Measurements from ENCODE around the gene IPO7. TPM values are rescaled to one million over a fixed set of nuclear protein-coding genes. Genes with fewer than 3 reads are reported as not detected.
"Not testable (repeated sequence)": the region's sequence is repeated elsewhere in the genome, so short reads cannot be mapped to it uniquely, and the experiment has no call there.

Gene IPO7
- total and polyA plus RNA-seq, 2 experiments from 2014 or later = 11.2 to 103 TPM

GRCh38 chr11:9399466-9399865 is 15.0 kb downstream of the IPO7 start:
- H3K9me3 ChIP-seq (ENCODE audit: low read depth) = no peaks in the 10 kb centered on the region

GRCh38 chr11:9401884-9402283 is 17.4 kb downstream of the IPO7 start:
- H3K4me3 ChIP-seq; H3K27me3 ChIP-seq; H3K9me3 ChIP-seq (ENCODE audit: low read depth); H3K4me1 ChIP-seq (ENCODE audit: low read depth); H3K27ac ChIP-seq; DNase-seq (ENCODE audit: low read depth in 1 of 2, low spot score in 1 of 2): not testable (repeated sequence)
- peaks cover 10% of the 10 kb centered on the region for H3K36me3 ChIP-seq

More at GRCh38 chr11:9399466-9399865, 15.0 kb downstream of the IPO7 start:
- TF ChIP-seq CTCF (IDR thresholded peaks at IDR 0.05; ENCODE audit: low read depth, low read length) = no peak
- no peak for DNase-seq (ENCODE audit: low read depth in 1 of 2, low spot score in 1 of 2)
- H3K4me3 ChIP-seq = no peak overlapping the region
- no peak overlapping the region for H3K27ac ChIP-seq
- H3K36me3 ChIP-seq = peaks cover 9% of the 10 kb centered on the region
- no peaks in the 10 kb centered on the region for H3K4me1 ChIP-seq (ENCODE audit: low read depth)
- H3K27me3 ChIP-seq = no peaks in the 10 kb centered on the region

GRCh38 chr11:9428706-9429105 is 44.3 kb downstream of the IPO7 start:
- DNase-seq (ENCODE audit: low read depth in 1 of 2, low spot score in 1 of 2) = no peak
- Histone ChIP-seq H3K27me3 (no peaks in the 10 kb centered on the region), H3K4me1 (ENCODE audit: low read depth) (peaks cover 9% of the 10 kb centered on the region), H3K9me3 (ENCODE audit: low read depth) (no peaks in the 10 kb centered on the region), H3K27ac (peak overlapping the region; percentile 76), H3K4me3 (no peak overlapping the region), H3K36me3 (peaks cover 85% of the 10 kb centered on the region)
- no peak for TF ChIP-seq CTCF (IDR thresholded peaks at IDR 0.05; ENCODE audit: low read depth, low read length)

- Histone ChIP-seq H3K36me3 (peaks cover 88% of the 10 kb centered on the region), H3K27ac (no peak overlapping the region), H3K27me3 (no peaks in the 10 kb centered on the region), H3K4me3 (no peak overlapping the region), H3K9me3 (ENCODE audit: low read depth) (no peaks in the 10 kb centered on the region), H3K4me1 (ENCODE audit: low read depth) (no peaks in the 10 kb centered on the region)
- DNase-seq (ENCODE audit: low read depth in 1 of 2, low spot score in 1 of 2) = no peak
- TF ChIP-seq CTCF (IDR thresholded peaks at IDR 0.05; ENCODE audit: low read depth, low read length) = no peak
Observed at GRCh38 chr11:9438611-9439010, 54.2 kb downstream of the IPO7 start.

GRCh38 chr11:9446230-9446629 is 61.8 kb downstream of the IPO7 start:
- H3K4me3 ChIP-seq = no peak overlapping the region
- no peak for TF ChIP-seq CTCF (IDR thresholded peaks at IDR 0.05; ENCODE audit: low read depth, low read length)
- no peak for DNase-seq (ENCODE audit: low read depth in 1 of 2, low spot score in 1 of 2)
- no peaks in the 10 kb centered on the region for H3K27me3 ChIP-seq
- H3K36me3 ChIP-seq = peaks cover 49% of the 10 kb centered on the region
- peak overlapping the region; percentile 64 for H3K27ac ChIP-seq
- H3K9me3 ChIP-seq (ENCODE audit: low read depth) = no peaks in the 10 kb centered on the region
- no peaks in the 10 kb centered on the region for H3K4me1 ChIP-seq (ENCODE audit: low read depth)

- Histone ChIP-seq H3K27me3 (no peaks in the 10 kb centered on the region), H3K9me3 (ENCODE audit: low read depth) (no peaks in the 10 kb centered on the region), H3K36me3 (peaks cover 26% of the 10 kb centered on the region), H3K27ac (peak overlapping the region; percentile 50), H3K4me3 (no peak overlapping the region), H3K4me1 (ENCODE audit: low read depth) (no peaks in the 10 kb centered on the region)
- no peak for DNase-seq (ENCODE audit: low read depth in 1 of 2, low spot score in 1 of 2)
- TF ChIP-seq CTCF (IDR thresholded peaks at IDR 0.05; ENCODE audit: low read depth, low read length) = no peak
Observed at GRCh38 chr11:9448576-9449352, 64.3 kb downstream of the IPO7 start.

- DNase-seq (ENCODE audit: low read depth in 1 of 2, low spot score in 1 of 2) = peak in 1 of 2 donors; percentile 8
- not testable (repeated sequence) for H3K4me3 ChIP-seq; H3K4me1 ChIP-seq (ENCODE audit: low read depth)
Observed at GRCh38 chr11:9452023-9452422, 67.6 kb downstream of the IPO7 start.

More at GRCh38 chr11:9452023-9452422, 67.6 kb downstream of the IPO7 start:
- H3K27ac ChIP-seq; H3K27me3 ChIP-seq; H3K36me3 ChIP-seq; H3K9me3 ChIP-seq (ENCODE audit: low read depth): not testable (repeated sequence)

Data from cardiac muscle cell (in vitro differentiated cells and primary cell).